Keratinocyte (primary cell): ENCODE results near the gene GPM6B. TPM values are rescaled to one million over a fixed set of nuclear protein-coding genes. Genes with fewer than 3 reads are reported as not detected.

Source experiments
- DNase-seq: peaks from one replicate; pipeline ENCODE4 v3.0.0-alpha.2; 2011; ENCODE audit warnings: low read depth, missing footprints, low spot score
- FAIRE-seq: peaks from 2 replicates; lab custom pipeline; 2011; peaks lifted over from hg19 to GRCh38; lab: Jason Lieb, UNC
- H2AFZ ChIP-seq: 2 replicates; pipeline ENCODE4 v1.6.0; 2012; ENCODE audit warnings: low read length, control low read depth, inconsistent platforms; ENCODE audit not compliant: control insufficient read depth
- H3K27ac ChIP-seq: 2 replicates; pipeline ENCODE4 v1.5.1; 2011; ENCODE audit warnings: low read length; ENCODE audit not compliant: control insufficient read depth, insufficient read depth
- H3K27me3 ChIP-seq: 3 replicates; pipeline ENCODE4 v1.6.0; 2011; ENCODE audit warnings: low read length; ENCODE audit not compliant: control insufficient read depth, insufficient read depth; ENCODE audit errors: extremely low read depth
- H3K36me3 ChIP-seq, 2 experiments: 2 replicates in 1 of 2; 3 replicates in 1 of 2; pipeline ENCODE4 v1.5.1; 2011; ENCODE audit warnings: low read length in 2 of 2, mild to moderate bottlenecking in 1 of 2; ENCODE audit not compliant: control insufficient read depth in 2 of 2, insufficient read depth in 2 of 2; ENCODE audit errors: extremely low read depth in 1 of 2
- H3K4me1 ChIP-seq: 3 replicates; pipeline ENCODE4 v1.5.1; 2011; ENCODE audit warnings: low read length; ENCODE audit not compliant: control insufficient read depth, insufficient read depth; ENCODE audit errors: extremely low read depth
- H3K4me2 ChIP-seq: 3 replicates; pipeline ENCODE4 v1.6.0; 2011; ENCODE audit warnings: low read depth, low read length; ENCODE audit not compliant: control insufficient read depth, insufficient read depth; ENCODE audit errors: extremely low read depth
- H3K4me3 ChIP-seq, 3 experiments: fragments of 200-600 bp in 1 of 3; sonication (generic) in 1 of 3; 2 replicates in 2 of 3; 3 replicates in 1 of 3; pipeline ENCODE4 v1.5.1; 2011 to 2016; ENCODE audit warnings: low read length in 3 of 3, mild to moderate bottlenecking in 3 of 3, control low read depth in 2 of 3, inconsistent platforms in 1 of 3, low read depth in 1 of 3, mixed read lengths in 1 of 3, mixed run types in 1 of 3, moderate library complexity in 1 of 3; ENCODE audit not compliant: control insufficient read depth in 2 of 3, insufficient read depth in 2 of 3; ENCODE audit errors: extremely low read depth in 1 of 3
- H3K79me2 ChIP-seq: 2 replicates; pipeline ENCODE4 v1.6.0; 2012; ENCODE audit warnings: low read length; ENCODE audit not compliant: control insufficient read depth, insufficient read depth
- H3K9ac ChIP-seq: 3 replicates; pipeline ENCODE4 v1.6.0; 2011; ENCODE audit warnings: low read length; ENCODE audit not compliant: control insufficient read depth, insufficient read depth; ENCODE audit errors: extremely low read depth
- H3K9me1 ChIP-seq: 3 replicates; pipeline ENCODE4 v1.6.0; 2011; ENCODE audit warnings: low read length; ENCODE audit not compliant: control insufficient read depth, insufficient read depth; ENCODE audit errors: extremely low read depth
- H3K9me3 ChIP-seq: 2 replicates; pipeline ENCODE4 v1.5.1; 2012; ENCODE audit warnings: low read depth, low read length; ENCODE audit not compliant: control insufficient read depth
- H4K20me1 ChIP-seq: 3 replicates; pipeline ENCODE4 v1.6.0; 2011; ENCODE audit warnings: low read length; ENCODE audit not compliant: control insufficient read depth, insufficient read depth; ENCODE audit errors: extremely low read depth
- EZH2 ChIP-seq: IDR thresholded peaks from one replicate; pipeline ENCODE4 v1.6.1; 2012; ENCODE audit warnings: inconsistent platforms, mild to moderate bottlenecking, low read length, moderate library complexity
- dilution Hi-C: fragments of 300-500 bp; cut with MboI; formaldehyde crosslinking; loops from one replicate; pipeline ENCODE4 v1.7.0; 2020; ENCODE audit warnings: low sequenced_read_pairs; ENCODE audit not compliant: extremely low pct_ligation_motif_present
- polyA plus RNA-seq, 5 experiments: library from polyadenylated mRNA; depleted of rRNA in 3 of 5; stranded (reverse) in 3 of 5; stranded (forward) in 1 of 5; unstranded in 1 of 5; fragments of >200 nt; gene quantifications; 1 replicate in 1 of 5; 2 replicates in 3 of 5; 3 replicates in 1 of 5; pipeline versions ENCODE4 v1.2.1 to v1.2.3, GENCODE V29; 2011 to 2012; ENCODE audit warnings: missing spikeins in 2 of 5, low read depth in 1 of 5, low replicate concordance in 1 of 5
- TF ChIP-seq, protein P1 (sequence below), 3 experiments: IDR thresholded peaks in 1 of 3; conservative IDR thresholded peaks in 1 of 3; optimal IDR thresholded peaks in 1 of 3; 2 replicates in 2 of 3; 3 replicates in 1 of 3; pipeline versions ENCODE3 to v1.5.1; 2011; ENCODE audit warnings: low read length in 3 of 3, mild to moderate bottlenecking in 3 of 3, moderate library complexity in 2 of 3, control low read depth in 1 of 3, inconsistent platforms in 1 of 3; ENCODE audit not compliant: insufficient read depth in 2 of 3; ENCODE audit errors: extremely low read depth in 1 of 3

Gene GPM6B
- polyA plus RNA-seq, 1 donor (not counting 4 experiments of a cell fraction or from before 2014, with no cell fraction given), result 0.26 TPM

DNA sequence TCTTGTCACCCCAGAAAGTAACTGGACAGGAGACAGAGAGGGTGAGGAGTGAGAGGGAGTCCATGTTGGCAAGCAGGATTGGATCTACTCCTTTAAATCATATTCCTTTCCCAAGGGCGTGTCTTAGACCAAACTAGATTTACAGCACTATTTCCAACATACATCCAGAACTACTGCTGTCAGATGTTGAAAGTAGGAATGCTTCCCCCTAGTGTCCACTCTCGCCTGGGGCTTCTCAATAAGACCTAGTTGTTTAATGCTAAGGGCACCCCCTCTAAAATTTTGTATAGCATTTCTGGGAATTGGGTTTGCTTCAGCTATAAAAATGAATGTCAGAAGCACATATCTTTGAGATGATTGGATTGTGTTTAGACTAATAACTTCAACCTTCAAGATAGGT lies 69.1 kb downstream of the GPM6B start:
- Histone ChIP-seq H3K9ac (no peak overlapping the region), H3K4me1 (peaks cover 7% of the 10 kb centered on the region), H3K9me3 (no peaks in the 10 kb centered on the region), H3K27ac (no peak overlapping the region), H3K4me3 (no peak overlapping the region), H4K20me1 (no peaks in the 10 kb centered on the region), H3K79me2 (no peaks in the 10 kb centered on the region), H2AFZ (no peak overlapping the region), H3K36me3 (peaks cover 4 to 8% of the 10 kb centered on the region in 2 experiments), H3K4me2 (no peak overlapping the region), H3K9me1 (no peaks in the 10 kb centered on the region), H3K27me3 (no peaks in the 10 kb centered on the region)
- DNase-seq (peak; percentile 11), FAIRE-seq (peak; percentile 46)
- dilution Hi-C loops, result no loop called here
- no peak for TF ChIP-seq EZH2
- TF ChIP-seq, protein P1, sequence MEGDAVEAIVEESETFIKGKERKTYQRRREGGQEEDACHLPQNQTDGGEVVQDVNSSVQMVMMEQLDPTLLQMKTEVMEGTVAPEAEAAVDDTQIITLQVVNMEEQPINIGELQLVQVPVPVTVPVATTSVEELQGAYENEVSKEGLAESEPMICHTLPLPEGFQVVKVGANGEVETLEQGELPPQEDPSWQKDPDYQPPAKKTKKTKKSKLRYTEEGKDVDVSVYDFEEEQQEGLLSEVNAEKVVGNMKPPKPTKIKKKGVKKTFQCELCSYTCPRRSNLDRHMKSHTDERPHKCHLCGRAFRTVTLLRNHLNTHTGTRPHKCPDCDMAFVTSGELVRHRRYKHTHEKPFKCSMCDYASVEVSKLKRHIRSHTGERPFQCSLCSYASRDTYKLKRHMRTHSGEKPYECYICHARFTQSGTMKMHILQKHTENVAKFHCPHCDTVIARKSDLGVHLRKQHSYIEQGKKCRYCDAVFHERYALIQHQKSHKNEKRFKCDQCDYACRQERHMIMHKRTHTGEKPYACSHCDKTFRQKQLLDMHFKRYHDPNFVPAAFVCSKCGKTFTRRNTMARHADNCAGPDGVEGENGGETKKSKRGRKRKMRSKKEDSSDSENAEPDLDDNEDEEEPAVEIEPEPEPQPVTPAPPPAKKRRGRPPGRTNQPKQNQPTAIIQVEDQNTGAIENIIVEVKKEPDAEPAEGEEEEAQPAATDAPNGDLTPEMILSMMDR (optimal IDR thresholded peaks at IDR 0.05 in 1 of 3, IDR thresholded peaks at IDR 0.05 in 1 of 3, conservative IDR thresholded peaks at IDR 0.05 in 1 of 3; ENCODE audit: extremely low read depth in 1 of 3, insufficient read depth in 2 of 3, low read length in 3 of 3), result peak; percentile 43 to 60 (median 57)

DNA sequence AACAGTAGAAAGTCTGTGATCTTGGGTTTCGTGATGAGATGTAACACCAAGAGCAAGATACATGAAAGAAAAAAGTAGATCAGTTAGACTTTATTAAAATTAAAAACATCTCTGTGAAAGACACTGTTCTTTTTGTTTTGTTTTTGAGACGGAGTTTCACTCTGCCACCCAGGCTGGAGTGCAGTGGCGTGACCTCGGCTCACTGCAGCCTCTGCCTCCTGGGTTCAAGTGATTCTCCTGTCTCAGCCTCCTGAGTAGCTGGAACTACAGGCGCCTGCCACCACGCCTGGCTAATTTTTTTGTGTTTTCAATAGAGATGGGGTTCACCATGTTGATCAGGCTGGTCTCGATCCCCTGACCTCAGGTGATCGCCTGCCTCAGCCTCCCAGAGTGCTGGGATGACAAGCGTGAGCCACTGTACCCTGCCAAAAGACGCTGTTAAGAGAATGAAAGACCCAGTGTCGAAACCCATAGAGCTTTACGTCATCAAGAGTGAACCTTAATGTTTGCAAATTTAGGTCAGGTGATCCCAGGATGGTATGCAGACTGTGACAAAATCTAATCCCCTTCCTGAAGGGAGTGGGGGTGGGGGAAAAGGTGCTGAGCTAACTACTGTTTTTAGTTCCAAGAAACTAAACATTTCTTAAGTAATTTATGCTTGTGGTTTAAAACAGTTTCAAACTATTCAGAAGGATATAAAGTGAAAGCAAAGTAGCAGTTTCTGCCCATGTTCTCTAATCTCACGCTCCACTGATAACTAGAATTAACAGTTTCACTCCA lies 74.3 kb downstream of the GPM6B start:
- TF ChIP-seq EZH2, result no peak
- TF ChIP-seq, protein P1 (optimal IDR thresholded peaks at IDR 0.05 in 1 of 3, IDR thresholded peaks at IDR 0.05 in 1 of 3, conservative IDR thresholded peaks at IDR 0.05 in 1 of 3; ENCODE audit: extremely low read depth in 1 of 3, insufficient read depth in 2 of 3, low read length in 3 of 3), result no peak
- Histone ChIP-seq H3K4me2 (no peak overlapping the region), H3K27ac (no peak overlapping the region), H3K27me3 (no peaks in the 10 kb centered on the region), H3K4me3 (no peak overlapping the region), H3K4me1 (peaks cover under 1% of the 10 kb centered on the region), H3K79me2 (no peaks in the 10 kb centered on the region), H4K20me1 (no peaks in the 10 kb centered on the region), H3K9ac (no peak overlapping the region), H3K9me1 (no peaks in the 10 kb centered on the region), H2AFZ (no peak overlapping the region), H3K9me3 (no peaks in the 10 kb centered on the region), H3K36me3 (peaks cover under 1 to 8% of the 10 kb centered on the region in 2 experiments)
- DNase-seq (no peak), FAIRE-seq (no peak)
- dilution Hi-C loops, result no loop called here
